Measurements from ENCODE around the gene EPB41L4A.
A peak's percentile ranks its signal among the peaks of the same experiment; 100 is the strongest.

The EPB41L4A gene

GRCh38 chr5:112195924-112196323, 223.2 kb downstream of the EPB41L4A start:
- POLR2A ChIA-PET, result no interaction called here
- H3K4me3 ChIP-seq (ENCODE audit: low read depth, low read length), result no peak overlapping the region
- no peak overlapping the region for H3K27ac ChIP-seq (ENCODE audit: extremely low read depth, low read depth, low read length)
- CTCF ChIA-PET, result interaction anchor here (1.0 kb wide), 1 partner anchor 225 kb away, joined by 3 read pairs; no protein-coding TSS in a partner anchor
- TF ChIP-seq ZBTB48 (tag by site-specific recombination; IDR thresholded peaks at IDR 0.05), result no peak
- no peak for TF ChIP-seq REPIN1 (tag by site-specific recombination; IDR thresholded peaks at IDR 0.05; ENCODE audit: low read depth)
- no peak for TF ChIP-seq ZBTB49 (tag by site-specific recombination; IDR thresholded peaks at IDR 0.05; ENCODE audit: low read depth)
- TF ChIP-seq MZF1 (tag by site-specific recombination; IDR thresholded peaks at IDR 0.05; ENCODE audit: borderline replicate concordance), result no peak
- no peak for TF ChIP-seq ZNF366 (tag by site-specific recombination; conservative IDR thresholded peaks at IDR 0.05)
- no peak for TF ChIP-seq ZNF658 (tag by site-specific recombination; IDR thresholded peaks at IDR 0.05)
- no peak for TF ChIP-seq ZBTB1 (tag by site-specific recombination; IDR thresholded peaks at IDR 0.05)
- no peak for TF ChIP-seq KLF1 (tag by site-specific recombination; IDR thresholded peaks at IDR 0.05)
- TF ChIP-seq SP2 (tag by site-specific recombination; IDR thresholded peaks at IDR 0.05), result no peak
- H3K36me3 ChIP-seq (ENCODE audit: control insufficient read depth in 2 of 2, insufficient read depth in 1 of 2, low read length in 2 of 2), result no peaks in the 10 kb centered on the region
- H3K9me3 ChIP-seq (ENCODE audit: control insufficient read depth, insufficient read depth, low read depth, low read length), result no peaks in the 10 kb centered on the region
- no peaks in the 10 kb centered on the region for H3K4me1 ChIP-seq (ENCODE audit: control insufficient read depth, insufficient read depth, low read length)

GRCh38 chr5:112192866-112193265, 226.2 kb downstream of the EPB41L4A start:
- ChIA-PET CTCF (interaction anchor here (1.5 to 1.7 kb wide), 2 partner anchors 18 to 27 kb away, joined by 3 to 5 read pairs; no protein-coding TSS in a partner anchor), POLR2A (no interaction called here)
- no peak overlapping the region for H3K27ac ChIP-seq (ENCODE audit: extremely low read depth, low read depth, low read length)
- no peaks in the 10 kb centered on the region for H3K4me1 ChIP-seq (ENCODE audit: control insufficient read depth, insufficient read depth, low read length)
- H3K4me3 ChIP-seq (ENCODE audit: low read depth, low read length), result no peak overlapping the region
- TF ChIP-seq ZNF274 (IDR thresholded peaks at IDR 0.05; ENCODE audit: low read length) (no peak), ZNF274 (tag by site-specific recombination; IDR thresholded peaks at IDR 0.05; ENCODE audit: borderline replicate concordance) (no peak), ZNF530 (tag by site-specific recombination; IDR thresholded peaks at IDR 0.05; ENCODE audit: low read depth) (no peak), SALL2 (tag by site-specific recombination; IDR thresholded peaks at IDR 0.05; ENCODE audit: borderline replicate concordance) (no peak), HOXD13 (CRISPR knock-in tag; IDR thresholded peaks at IDR 0.05; ENCODE audit: borderline replicate concordance) (no peak), ZNF140 (tag by site-specific recombination; IDR thresholded peaks at IDR 0.05) (no peak), BCL6B (tag by site-specific recombination; IDR thresholded peaks at IDR 0.05) (no peak), ZNF529 (tag by site-specific recombination; IDR thresholded peaks at IDR 0.05; ENCODE audit: insufficient replicate concordance) (no peak), ZNF658 (tag by site-specific recombination; IDR thresholded peaks at IDR 0.05) (no peak), ZNF48 (tag by site-specific recombination; IDR thresholded peaks at IDR 0.05) (no peak)
- no peaks in the 10 kb centered on the region for H3K36me3 ChIP-seq (ENCODE audit: control insufficient read depth in 2 of 2, insufficient read depth in 1 of 2, low read length in 2 of 2)
- no peaks in the 10 kb centered on the region for H3K9me3 ChIP-seq (ENCODE audit: control insufficient read depth, insufficient read depth, low read depth, low read length)

- H3K4me3 ChIP-seq (ENCODE audit: low read depth, low read length), result no peak overlapping the region
- ChIA-PET POLR2A (no interaction called here), CTCF (interaction anchor here (1.5 to 1.7 kb wide), 2 partner anchors 17 to 26 kb away, joined by 3 to 5 read pairs; no protein-coding TSS in a partner anchor)
- no peaks in the 10 kb centered on the region for H3K36me3 ChIP-seq (ENCODE audit: control insufficient read depth in 2 of 2, insufficient read depth in 1 of 2, low read length in 2 of 2)
- TF ChIP-seq ZNF274 (IDR thresholded peaks at IDR 0.05; ENCODE audit: low read length) (no peak), ZNF274 (tag by site-specific recombination; IDR thresholded peaks at IDR 0.05; ENCODE audit: borderline replicate concordance) (no peak), SCRT1 (tag by site-specific recombination; IDR thresholded peaks at IDR 0.05; ENCODE audit: borderline replicate concordance) (0 out of 2 replicates have a peak, but pooled peaks have one; percentile 14), SCRT2 (tag by site-specific recombination; IDR thresholded peaks at IDR 0.05) (peak; percentile 51)
- H3K4me1 ChIP-seq (ENCODE audit: control insufficient read depth, insufficient read depth, low read length), result no peaks in the 10 kb centered on the region
- no peak overlapping the region for H3K27ac ChIP-seq (ENCODE audit: extremely low read depth, low read depth, low read length)
- H3K9me3 ChIP-seq (ENCODE audit: control insufficient read depth, insufficient read depth, low read depth, low read length), result no peaks in the 10 kb centered on the region
These were observed 227.0 kb downstream of the EPB41L4A start for GRCh38 chr5:112192072-112192471.

Measured in HEK293 (cell line).